GM08714 (cell line): ENCODE results near the gene CTDSPL.

Experiments
- H3K4me3 ChIP-seq: fragments of 200-500 bp; sonication (Bioruptor generic); 2 replicates; pipeline ENCODE4 v1.5.1; 2014; ENCODE audit warnings: mild to moderate bottlenecking, low read length, inconsistent platforms
- ZNF274 ChIP-seq: IDR thresholded peaks from 2 replicates; pipeline ENCODE4 v1.6.1; 2012; ENCODE audit warnings: mild to moderate bottlenecking, low read depth, low read length

CTDSPL gene

DNA sequence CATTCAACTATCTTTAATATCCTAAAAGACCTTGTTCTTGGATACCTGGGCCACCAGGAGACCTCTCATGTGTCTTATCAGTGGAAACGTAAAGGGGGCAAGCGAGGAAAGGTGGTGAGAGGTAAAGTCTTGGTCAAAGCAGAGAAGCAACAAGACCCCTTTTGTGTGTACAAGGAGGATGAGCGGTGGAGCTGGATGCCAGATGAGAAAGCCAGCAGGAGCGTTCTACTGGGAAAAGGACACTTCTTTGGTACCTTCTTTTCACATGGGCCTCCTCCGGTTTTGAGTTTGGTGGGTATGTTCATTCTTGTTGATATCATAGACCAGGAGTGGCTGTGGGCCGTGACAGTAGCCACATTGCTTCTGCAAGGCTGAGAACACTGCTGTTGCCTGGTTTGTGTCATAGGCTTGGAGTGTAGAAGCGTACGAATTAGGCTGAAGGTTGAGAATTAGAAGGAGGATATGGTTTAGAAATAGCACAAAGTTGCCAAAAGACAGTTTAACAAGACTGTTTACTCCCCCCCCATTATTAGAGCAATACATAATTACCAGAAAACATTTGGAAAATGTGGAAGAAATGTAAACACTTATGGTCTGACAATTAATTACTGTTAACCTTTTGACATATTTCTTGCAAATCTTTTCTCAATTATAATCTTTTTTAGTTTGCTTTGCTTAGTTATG is 82.1 kb downstream of the CTDSPL start:
- no peak overlapping the region for H3K4me3 ChIP-seq
- TF ChIP-seq ZNF274 = no peak

DNA sequence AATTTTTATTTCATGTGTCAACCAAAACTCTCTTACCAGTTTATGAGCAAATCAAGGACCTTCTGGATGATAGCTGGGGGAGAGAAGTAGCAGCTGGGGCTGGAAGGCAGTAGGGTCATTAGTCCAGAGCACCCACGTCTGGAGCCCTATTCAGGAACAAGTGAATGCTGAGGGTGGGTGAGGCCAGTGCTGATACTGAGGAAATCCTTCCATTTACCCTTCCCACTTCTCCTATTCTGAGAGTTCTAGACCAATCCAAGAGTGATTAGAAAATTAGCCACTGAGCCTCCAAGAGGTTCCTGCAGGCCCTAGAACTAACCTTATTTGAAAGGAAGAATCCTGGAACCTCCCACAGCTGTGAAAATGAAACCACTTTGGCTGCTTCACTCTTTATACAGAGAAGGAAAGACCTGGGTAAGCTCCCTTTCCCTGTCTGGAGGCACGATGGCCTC is 82.7 kb downstream of the CTDSPL start:
- no peak overlapping the region for H3K4me3 ChIP-seq
- TF ChIP-seq ZNF274 = no peak

GRCh38 chr3:37945156-37945806 is 83.6 kb downstream of the CTDSPL start:
- no peak overlapping the region for H3K4me3 ChIP-seq
- TF ChIP-seq ZNF274 = no peak

GRCh38 chr3:37945807-37946530 is 84.3 kb downstream of the CTDSPL start:
- no peak for TF ChIP-seq ZNF274
- no peak overlapping the region for H3K4me3 ChIP-seq

DNA sequence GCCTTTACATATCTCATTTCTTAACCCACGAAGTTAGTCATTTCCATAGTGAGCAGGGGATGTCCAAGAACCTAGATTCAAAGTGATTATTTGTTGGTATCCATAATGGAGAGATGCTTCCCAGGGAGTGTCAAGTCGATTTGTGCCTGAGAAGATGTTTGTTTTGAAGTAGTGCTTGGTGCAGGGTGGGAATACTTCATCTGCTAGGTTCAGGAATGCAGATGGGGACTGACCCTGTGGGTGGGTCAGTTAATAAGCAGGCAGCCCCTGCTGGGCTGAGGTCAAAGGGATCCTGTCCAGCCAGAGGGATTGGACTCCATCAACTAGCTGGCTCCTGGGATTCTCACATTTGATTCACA is 84.8 kb downstream of the CTDSPL start:
- TF ChIP-seq ZNF274 = no peak
- H3K4me3 ChIP-seq = no peak overlapping the region

- TF ChIP-seq ZNF274 = no peak
These were observed 88.2 kb downstream of the CTDSPL start for GRCh38 chr3:37949866-37950265.

GRCh38 chr3:37952564-37952963 is 90.9 kb downstream of the CTDSPL start:
- H3K4me3 ChIP-seq = no peak overlapping the region
- no peak for TF ChIP-seq ZNF274

More at GRCh38 chr3:37949866-37950265, 88.2 kb downstream of the CTDSPL start:
- H3K4me3 ChIP-seq = no peak overlapping the region

- TF ChIP-seq ZNF274 = no peak
- H3K4me3 ChIP-seq = no peak overlapping the region
These were observed 91.5 kb downstream of the CTDSPL start for GRCh38 chr3:37953226-37953625.

DNA sequence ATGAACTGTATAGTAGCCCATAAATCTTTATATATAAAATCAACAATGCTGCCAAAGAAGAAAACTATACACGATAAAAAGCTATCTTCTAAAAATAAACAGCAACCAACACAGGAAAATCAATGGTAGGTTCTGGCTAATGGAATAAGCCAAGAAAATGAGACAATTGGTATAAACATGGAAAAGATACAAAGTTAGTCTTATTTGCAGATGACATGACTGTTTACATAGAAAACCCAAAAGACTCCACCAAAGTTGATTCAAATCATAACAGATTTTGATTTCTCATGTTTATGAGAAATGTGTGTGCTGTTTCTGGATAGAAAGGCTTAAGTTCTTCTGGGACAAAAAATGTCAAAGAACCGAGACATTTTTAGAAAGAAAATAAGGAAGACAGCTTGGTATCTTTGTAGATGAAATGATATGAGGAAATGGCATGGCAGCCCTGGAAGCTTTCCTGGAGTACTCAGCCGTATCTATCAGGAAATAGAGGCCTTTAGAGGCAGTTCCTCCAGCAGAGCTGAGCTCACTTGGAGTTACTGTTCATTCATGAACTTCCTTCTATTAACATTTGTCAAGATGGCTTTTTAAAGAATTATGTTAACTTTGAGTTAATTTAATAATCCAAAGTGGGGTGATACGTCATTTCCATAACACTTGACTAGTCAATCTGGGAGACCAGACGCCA is 92.2 kb downstream of the CTDSPL start:
- no peak for TF ChIP-seq ZNF274
- no peak overlapping the region for H3K4me3 ChIP-seq

DNA sequence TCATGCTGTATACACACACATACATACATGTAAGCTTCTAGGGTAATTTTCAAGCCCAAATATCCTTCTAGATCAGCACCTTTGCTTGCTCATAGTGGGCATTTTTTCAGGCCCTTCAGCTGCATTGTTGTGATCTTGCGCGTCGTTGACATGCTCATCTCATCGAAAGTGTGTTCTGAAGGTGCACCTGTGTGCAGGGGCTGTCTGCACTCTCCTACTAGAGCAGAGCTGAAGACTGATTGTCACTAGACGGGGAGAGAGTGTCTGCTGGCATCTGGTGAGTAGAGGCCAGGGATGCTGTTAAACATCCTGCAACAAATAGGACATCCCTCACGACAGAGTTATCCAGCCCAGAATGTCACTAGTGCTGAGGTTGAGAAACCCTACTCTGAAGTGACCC is 93.2 kb downstream of the CTDSPL start:
- TF ChIP-seq ZNF274 = no peak
- H3K4me3 ChIP-seq = no peak overlapping the region

- H3K4me3 ChIP-seq = no peak overlapping the region
- no peak for TF ChIP-seq ZNF274
These were observed 94.4 kb downstream of the CTDSPL start for GRCh38 chr3:37955918-37956707.

DNA sequence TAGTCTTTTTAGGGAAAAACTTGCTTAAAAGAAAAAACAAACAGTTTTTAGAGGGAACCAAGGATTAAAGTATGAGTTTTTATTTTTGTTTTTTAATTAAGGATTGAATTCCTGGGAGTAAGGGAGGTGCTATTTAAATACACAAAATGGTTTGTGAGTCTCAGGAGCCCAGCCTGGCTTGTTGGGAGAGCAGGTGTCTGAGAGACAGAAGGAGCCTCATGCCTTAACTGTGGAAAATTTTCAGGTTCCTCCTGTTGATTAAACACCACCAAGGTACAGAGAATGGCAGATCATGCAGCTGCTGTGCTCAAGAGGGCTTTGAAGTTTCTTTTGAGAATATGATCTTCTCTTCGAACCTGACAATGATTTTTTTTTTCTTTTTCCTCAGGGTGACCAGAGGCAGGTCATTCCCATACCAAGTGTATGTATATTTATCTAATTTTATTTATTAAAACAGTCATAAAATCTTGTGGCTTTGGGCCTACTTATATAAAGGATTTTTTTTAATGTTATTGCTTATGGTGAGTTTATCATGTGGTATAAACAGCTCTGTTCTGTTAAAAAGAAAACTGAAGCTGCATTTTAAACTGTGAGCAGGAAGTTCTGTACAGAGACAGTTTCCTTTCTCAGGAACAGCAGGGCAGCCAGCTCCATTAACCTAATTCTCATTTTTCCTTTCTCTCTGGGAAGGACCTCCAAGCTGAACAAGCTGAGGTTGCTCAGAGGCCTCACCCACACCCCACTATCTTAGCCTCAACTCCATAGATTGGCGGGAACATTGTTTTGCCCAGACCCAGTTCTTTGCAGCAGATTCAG is 95.3 kb downstream of the CTDSPL start:
- TF ChIP-seq ZNF274 = no peak
- no peak overlapping the region for H3K4me3 ChIP-seq

DNA sequence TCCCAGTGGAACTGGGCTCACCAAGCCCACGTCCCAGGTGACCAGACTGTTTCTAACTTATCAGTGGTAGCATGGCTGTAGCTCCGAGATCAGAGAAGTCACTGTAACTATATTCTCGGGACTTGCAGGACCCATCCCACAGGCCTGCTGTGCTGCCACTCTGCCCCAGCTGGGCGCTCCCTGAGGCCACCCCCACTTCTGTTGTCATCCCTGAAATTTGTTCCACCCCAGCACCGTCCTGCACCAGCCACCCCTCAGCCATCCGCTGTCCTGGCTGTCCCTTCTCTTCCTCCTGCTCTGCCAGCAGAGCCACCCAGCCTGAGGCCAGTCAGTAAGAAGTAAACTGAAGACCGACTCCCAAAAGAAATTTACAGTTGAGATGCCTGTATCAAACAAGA is 95.9 kb downstream of the CTDSPL start:
- no peak overlapping the region for H3K4me3 ChIP-seq
- no peak for TF ChIP-seq ZNF274
